ENCODE measurements around the gene GAK. TPM values are rescaled to one million over a fixed set of nuclear protein-coding genes. Genes with fewer than 3 reads are reported as not detected.

GAK gene
- 58.8 and 66.0 TPM in 2 replicates for polyA plus RNA-seq
- polyA minus RNA-seq = 67.0 and 67.9 TPM in 2 replicates

DNA sequence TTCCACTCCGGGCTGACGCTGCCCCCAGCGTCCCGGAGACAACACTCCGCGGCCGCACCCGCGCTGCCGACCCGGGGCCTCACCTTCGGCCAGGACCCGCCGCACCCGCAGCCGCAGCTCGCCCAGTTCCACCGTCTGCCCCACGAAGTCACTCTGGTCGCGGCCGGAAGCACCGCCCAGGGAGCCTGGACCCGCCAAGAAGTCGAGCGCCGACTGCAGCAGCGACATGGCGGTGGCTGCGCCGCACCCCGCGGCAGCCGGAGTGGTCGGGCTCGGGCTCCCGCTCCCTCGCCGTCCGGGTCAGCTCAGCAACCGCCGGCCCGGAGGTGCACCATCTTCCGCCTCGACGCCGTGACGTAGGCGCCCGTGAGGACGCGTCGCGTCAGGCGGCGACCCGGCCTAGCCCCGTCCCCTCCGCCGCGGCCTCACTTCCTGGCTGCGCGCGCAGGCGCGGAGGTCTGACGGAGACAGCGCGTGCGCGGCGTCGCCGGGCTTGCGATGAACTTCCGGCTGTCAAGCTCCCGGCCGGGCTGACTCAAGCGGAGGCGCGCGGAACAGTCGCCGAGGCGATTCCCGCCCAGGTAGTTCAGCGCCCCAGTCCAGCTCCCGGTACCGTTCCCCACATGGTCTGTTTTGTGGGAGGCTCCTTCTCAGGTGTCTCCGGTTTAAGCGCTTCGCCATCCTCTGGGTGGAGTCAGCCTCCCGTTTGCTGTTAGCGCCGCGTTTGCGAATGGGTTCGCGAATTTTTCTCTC is at the start of gene GAK, which contains the start of gene TMEM175:
TSS of gene GAK (minus strand) at position 357 of the 753 bp plus-strand sequence. CDS start at position 228, 129 bp downstream.
TSS of gene TMEM175 (plus strand) at position 501 of the 753 bp plus-strand sequence. CDS start 15,280 bp downstream, outside the sequence.
- Histone ChIP-seq H3K4me2 (ENCODE audit: low read length) (peak within 1 kb of the TSS; percentile 84), H3K4me3 (ENCODE audit: low read length) (peak within 1 kb of the TSS; percentile 79), H3K27ac (ENCODE audit: low read length) (peak within 1 kb of the TSS; percentile 85), H3K9me3 (ENCODE audit: low read length) (no peaks in the 10 kb centered on the region), H3K79me2 (replicated peaks; ENCODE audit: insufficient read depth, low read length) (peaks cover 29% of the 10 kb centered on the region), H3F3A (ENCODE audit: insufficient read depth, low read length, poor library complexity, severe bottlenecking) (no peaks in the 10 kb centered on the region), H2AFZ (ENCODE audit: low read depth, low read length) (peak within 1 kb of the TSS; percentile 70), H4K20me1 (ENCODE audit: insufficient read depth) (no peaks in the 10 kb centered on the region), H3K9ac (ENCODE audit: low read length) (peak within 1 kb of the TSS; percentile 96), H3K36me3 (ENCODE audit: insufficient read depth, low read length) (no peaks in the 10 kb centered on the region), H3K27me3 (ENCODE audit: insufficient read depth, low read depth, low read length) (no peaks in the 10 kb centered on the region), H3K9me2 (ENCODE audit: insufficient read depth, low read length) (no peaks in the 10 kb centered on the region)
- TF ChIP-seq MXI1 (conservative IDR thresholded peaks at IDR 0.05; ENCODE audit: poor library complexity, severe bottlenecking) (peak; percentile 92), SMC3 (conservative IDR thresholded peaks at IDR 0.05; ENCODE audit: poor library complexity) (peak; percentile 40), EZH2 (IDR thresholded peaks at IDR 0.05; ENCODE audit: borderline replicate concordance, insufficient read depth, low read length, poor library complexity, severe bottlenecking) (no peak), POLR2AphosphoS5 (IDR thresholded peaks at IDR 0.05) (peak; percentile 93), RAD21 (conservative IDR thresholded peaks at IDR 0.05) (peak; percentile 57), TAF1 (IDR thresholded peaks at IDR 0.05; ENCODE audit: low read depth) (peak; percentile 73), CTCF (IDR thresholded peaks at IDR 0.05; ENCODE audit: poor library complexity, severe bottlenecking) (peak; percentile 42), EP300 (conservative IDR thresholded peaks at IDR 0.05; ENCODE audit: poor library complexity, severe bottlenecking) (peak; percentile 74)
- TF ChIP-seq, protein P1, sequence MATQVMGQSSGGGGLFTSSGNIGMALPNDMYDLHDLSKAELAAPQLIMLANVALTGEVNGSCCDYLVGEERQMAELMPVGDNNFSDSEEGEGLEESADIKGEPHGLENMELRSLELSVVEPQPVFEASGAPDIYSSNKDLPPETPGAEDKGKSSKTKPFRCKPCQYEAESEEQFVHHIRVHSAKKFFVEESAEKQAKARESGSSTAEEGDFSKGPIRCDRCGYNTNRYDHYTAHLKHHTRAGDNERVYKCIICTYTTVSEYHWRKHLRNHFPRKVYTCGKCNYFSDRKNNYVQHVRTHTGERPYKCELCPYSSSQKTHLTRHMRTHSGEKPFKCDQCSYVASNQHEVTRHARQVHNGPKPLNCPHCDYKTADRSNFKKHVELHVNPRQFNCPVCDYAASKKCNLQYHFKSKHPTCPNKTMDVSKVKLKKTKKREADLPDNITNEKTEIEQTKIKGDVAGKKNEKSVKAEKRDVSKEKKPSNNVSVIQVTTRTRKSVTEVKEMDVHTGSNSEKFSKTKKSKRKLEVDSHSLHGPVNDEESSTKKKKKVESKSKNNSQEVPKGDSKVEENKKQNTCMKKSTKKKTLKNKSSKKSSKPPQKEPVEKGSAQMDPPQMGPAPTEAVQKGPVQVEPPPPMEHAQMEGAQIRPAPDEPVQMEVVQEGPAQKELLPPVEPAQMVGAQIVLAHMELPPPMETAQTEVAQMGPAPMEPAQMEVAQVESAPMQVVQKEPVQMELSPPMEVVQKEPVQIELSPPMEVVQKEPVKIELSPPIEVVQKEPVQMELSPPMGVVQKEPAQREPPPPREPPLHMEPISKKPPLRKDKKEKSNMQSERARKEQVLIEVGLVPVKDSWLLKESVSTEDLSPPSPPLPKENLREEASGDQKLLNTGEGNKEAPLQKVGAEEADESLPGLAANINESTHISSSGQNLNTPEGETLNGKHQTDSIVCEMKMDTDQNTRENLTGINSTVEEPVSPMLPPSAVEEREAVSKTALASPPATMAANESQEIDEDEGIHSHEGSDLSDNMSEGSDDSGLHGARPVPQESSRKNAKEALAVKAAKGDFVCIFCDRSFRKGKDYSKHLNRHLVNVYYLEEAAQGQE (IDR thresholded peaks at IDR 0.05; ENCODE audit: borderline replicate concordance) = peak; percentile 75

GRCh38 chr4:978957-979701 is 47.0 kb upstream of the GAK start:
- TF ChIP-seq POLR2AphosphoS5 (IDR thresholded peaks at IDR 0.05) (no peak), MXI1 (conservative IDR thresholded peaks at IDR 0.05; ENCODE audit: poor library complexity, severe bottlenecking) (no peak), EP300 (conservative IDR thresholded peaks at IDR 0.05; ENCODE audit: poor library complexity, severe bottlenecking) (no peak), RAD21 (conservative IDR thresholded peaks at IDR 0.05) (no peak), SMC3 (conservative IDR thresholded peaks at IDR 0.05; ENCODE audit: poor library complexity) (no peak), TAF1 (IDR thresholded peaks at IDR 0.05; ENCODE audit: low read depth) (no peak), EZH2 (IDR thresholded peaks at IDR 0.05; ENCODE audit: borderline replicate concordance, insufficient read depth, low read length, poor library complexity, severe bottlenecking) (no peak), CTCF (IDR thresholded peaks at IDR 0.05; ENCODE audit: poor library complexity, severe bottlenecking) (no peak)
- TF ChIP-seq, protein P1 (IDR thresholded peaks at IDR 0.05; ENCODE audit: borderline replicate concordance) = no peak
- Histone ChIP-seq H3K36me3 (ENCODE audit: insufficient read depth, low read length) (no peaks in the 10 kb centered on the region), H3K9me2 (ENCODE audit: insufficient read depth, low read length) (no peaks in the 10 kb centered on the region), H3F3A (ENCODE audit: insufficient read depth, low read length, poor library complexity, severe bottlenecking) (no peaks in the 10 kb centered on the region), H3K4me2 (ENCODE audit: low read length) (no peak overlapping the region), H3K27me3 (ENCODE audit: insufficient read depth, low read depth, low read length) (no peaks in the 10 kb centered on the region), H3K4me3 (ENCODE audit: low read length) (no peak overlapping the region), H3K9ac (ENCODE audit: low read length) (no peak overlapping the region), H2AFZ (ENCODE audit: low read depth, low read length) (no peak overlapping the region), H3K27ac (ENCODE audit: low read length) (no peak overlapping the region), H3K9me3 (ENCODE audit: low read length) (no peaks in the 10 kb centered on the region), H4K20me1 (ENCODE audit: insufficient read depth) (no peaks in the 10 kb centered on the region), H3K79me2 (replicated peaks; ENCODE audit: insufficient read depth, low read length) (no peaks in the 10 kb centered on the region)
